ENCODE measurements around the gene PGC.

The PGC gene

GRCh38 chr6:41693281-41694240 lies 53.6 kb downstream of the PGC start:
- DNase-seq: peak; percentile 32

GRCh38 chr6:41692730-41693129 lies 54.5 kb downstream of the PGC start:
- no peak for DNase-seq

- DNase-seq: no peak
Measured at GRCh38 chr6:41692080-41692675, 55.0 kb downstream of the PGC start.

GRCh38 chr6:41691426-41692079 lies 55.6 kb downstream of the PGC start:
- DNase-seq: no peak

GRCh38 chr6:41690541-41691330 lies 56.5 kb downstream of the PGC start:
- DNase-seq: no peak

- no peak for DNase-seq
Measured at GRCh38 chr6:41689171-41690008, 57.8 kb downstream of the PGC start.

DNA sequence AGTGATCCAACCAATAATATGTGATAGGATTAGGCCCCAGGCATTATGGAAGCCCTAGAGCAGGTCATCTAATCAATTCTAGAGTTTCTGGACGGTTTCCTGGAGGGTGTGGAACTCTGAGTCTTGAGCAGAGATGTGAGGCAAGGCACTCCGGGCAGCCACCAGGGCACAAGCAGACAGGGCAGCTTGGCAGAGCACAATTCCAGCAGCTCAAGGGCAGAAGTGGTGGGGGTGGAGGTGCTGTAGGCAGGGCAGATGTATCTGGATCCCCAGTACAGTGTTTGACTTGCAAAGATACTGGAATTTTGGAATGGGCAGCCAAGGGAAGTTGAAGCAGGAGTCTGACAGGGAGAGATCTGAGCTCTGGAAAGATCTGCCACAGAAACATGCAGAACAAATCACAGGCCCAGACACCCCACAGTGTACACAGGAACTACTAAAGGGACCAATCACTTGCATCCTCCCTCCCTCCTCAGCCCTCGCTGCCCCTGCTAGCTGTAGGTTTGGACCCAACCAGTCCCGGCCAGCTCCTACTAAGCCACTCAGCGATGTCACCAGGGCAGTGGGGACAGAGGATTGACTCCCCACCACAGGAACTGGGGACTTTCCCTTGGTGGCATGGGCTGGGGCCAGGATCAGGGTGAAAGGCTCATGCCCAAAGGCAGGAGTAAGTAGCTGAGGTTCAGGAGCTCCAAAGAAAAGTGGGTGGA lies 58.8 kb downstream of the PGC start:
- DNase-seq: no peak

DNA sequence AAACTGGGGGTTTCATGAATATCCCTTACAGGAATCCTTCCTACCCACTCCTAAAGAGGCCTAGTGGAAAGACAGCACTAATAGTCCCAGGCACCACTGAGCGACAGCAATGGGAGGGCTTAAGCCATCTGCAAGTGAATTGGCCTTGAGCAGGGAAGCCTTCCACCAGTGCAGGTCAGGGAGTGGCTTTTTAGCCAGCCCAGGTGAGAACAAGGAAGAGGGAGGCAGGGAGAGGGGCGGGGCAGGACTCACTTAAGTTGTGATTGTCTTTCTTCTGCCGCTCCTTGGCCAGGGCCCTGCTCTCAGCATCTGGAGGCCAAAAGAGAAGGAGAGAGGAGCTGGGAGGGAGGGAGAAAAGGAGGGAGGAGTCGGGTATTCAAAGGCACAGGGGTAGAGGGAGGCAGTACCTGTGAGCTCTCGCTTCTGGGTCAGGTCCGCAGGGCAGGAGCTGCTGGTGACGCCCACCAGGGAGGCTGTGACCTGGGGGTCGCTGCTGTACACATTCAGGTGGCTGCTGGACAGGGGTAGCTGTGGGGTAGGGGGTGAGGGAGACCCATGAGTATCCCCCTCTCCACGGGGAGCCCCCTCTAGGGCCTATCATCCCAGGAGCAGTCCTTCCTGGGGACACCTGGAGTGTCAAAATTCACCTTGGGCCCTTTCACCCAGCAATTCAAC lies 59.6 kb downstream of the PGC start:
- DNase-seq: no peak
